ENCODE data around the gene ZNF664.

DNA sequence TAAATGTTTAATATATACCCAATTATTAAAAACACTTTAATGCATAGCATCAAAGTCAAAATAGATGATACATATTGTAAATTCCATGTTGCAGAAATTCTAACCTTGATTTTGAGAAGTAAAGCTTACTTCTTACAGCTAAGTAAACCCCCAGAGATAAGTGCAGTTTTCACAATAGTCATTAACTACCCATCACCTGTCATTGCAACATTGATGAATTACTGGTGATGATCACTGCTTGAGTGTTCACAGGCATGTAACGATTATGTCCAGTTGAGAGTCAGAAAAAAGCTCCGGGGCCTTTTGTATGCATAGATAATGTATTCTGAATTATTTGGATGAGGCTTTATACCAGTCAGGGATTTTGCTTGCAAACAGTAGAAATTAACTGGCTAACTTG is 67.7 kb downstream of the ZNF664 start:
- no peak for TF ChIP-seq CTCF (IDR thresholded peaks at IDR 0.05 in 2 of 3, conservative IDR thresholded peaks at IDR 0.05 in 1 of 3; ENCODE audit: control insufficient read depth in 2 of 3, extremely low read depth in 1 of 3, insufficient read depth in 1 of 3, low read depth in 3 of 3, low read length in 3 of 3)
- no peak for TF ChIP-seq ZZZ3 (IDR thresholded peaks at IDR 0.05; ENCODE audit: control insufficient read depth, insufficient read length, low read depth)
- TF ChIP-seq, protein P1, sequence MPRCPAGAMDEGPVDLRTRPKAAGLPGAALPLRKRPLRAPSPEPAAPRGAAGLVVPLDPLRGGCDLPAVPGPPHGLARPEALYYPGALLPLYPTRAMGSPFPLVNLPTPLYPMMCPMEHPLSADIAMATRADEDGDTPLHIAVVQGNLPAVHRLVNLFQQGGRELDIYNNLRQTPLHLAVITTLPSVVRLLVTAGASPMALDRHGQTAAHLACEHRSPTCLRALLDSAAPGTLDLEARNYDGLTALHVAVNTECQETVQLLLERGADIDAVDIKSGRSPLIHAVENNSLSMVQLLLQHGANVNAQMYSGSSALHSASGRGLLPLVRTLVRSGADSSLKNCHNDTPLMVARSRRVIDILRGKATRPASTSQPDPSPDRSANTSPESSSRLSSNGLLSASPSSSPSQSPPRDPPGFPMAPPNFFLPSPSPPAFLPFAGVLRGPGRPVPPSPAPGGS (IDR thresholded peaks at IDR 0.05; ENCODE audit: borderline replicate concordance, insufficient read depth, low read depth, low read length, poor library complexity, severe bottlenecking), result no peak
- no peak for TF ChIP-seq REST (IDR thresholded peaks at IDR 0.05; ENCODE audit: low read depth, low read length)
- no peak for TF ChIP-seq BCL11A (IDR thresholded peaks at IDR 0.05; ENCODE audit: low read depth, low read length)
- no peak for TF ChIP-seq POLR2AphosphoS5 (IDR thresholded peaks at IDR 0.05; ENCODE audit: low read length)
- no peak for TF ChIP-seq POLR2A (IDR thresholded peaks at IDR 0.05; ENCODE audit: low read depth, low read length)
- no peak for TF ChIP-seq HDGF (IDR thresholded peaks at IDR 0.05)

All from GM12878 (cell line).